Adrenal gland (tissue), 12 donors: ENCODE results near the gene PNKP. TPM values are rescaled to one million over a fixed set of nuclear protein-coding genes. Genes with fewer than 3 reads are reported as not detected.
A peak's percentile ranks its signal among the peaks of the same experiment; 100 is the strongest.

Source experiments
- DNase-seq, 7 donors: peaks; one replicate each; pipeline ENCODE4 v3.0.0-alpha.2; 2019 to 2020
- H3K27ac ChIP-seq, 5 donors: fragments of 200-600 bp; sonication (generic) in 4 of 5; 1 replicate in 3 of 5; 2 replicates in 2 of 5; pipeline versions ENCODE4 v1.5.1 to v1.8.0; 2016 to 2020; ENCODE audit warnings: mild to moderate bottlenecking in 1 of 5
- H3K27me3 ChIP-seq: fragments of 200-600 bp; 2 replicates; pipeline ENCODE4 v1.8.0; 2021
- H3K36me3 ChIP-seq, 2 donors: fragments of 200-600 bp; replicated peaks in 1 of 2; 1 replicate in 1 of 2; 2 replicates in 1 of 2; pipeline versions ENCODE4 v1.5.1 to v1.8.0; 2018 to 2022
- H3K4me1 ChIP-seq, 2 donors: fragments of 200-600 bp; replicated peaks in 1 of 2; 1 replicate in 1 of 2; 2 replicates in 1 of 2; pipeline versions ENCODE4 v1.5.1 to v1.8.0; 2018 to 2021
- H3K4me3 ChIP-seq, 4 donors: fragments of 200-600 bp; sonication (generic) in 3 of 4; one replicate each; pipeline ENCODE4 v1.5.1; 2016 to 2018
- H3K9me3 ChIP-seq, 3 donors: fragments of 200-600 bp; sonication (generic) in 1 of 3; replicated peaks in 1 of 3; 1 replicate in 2 of 3; 2 replicates in 1 of 3; pipeline versions ENCODE4 v1.5.1 to v1.8.0; 2016 to 2021
- POLR2A ChIP-seq, 2 donors: fragments of 450-650 bp; IDR thresholded peaks; one replicate each; pipeline ENCODE4 v1.6.1; 2017; ENCODE audit warnings: antibody characterized with exemption in 2 of 2, mild to moderate bottlenecking in 2 of 2, moderate library complexity in 1 of 2
- WGBS, 4 donors: extraction: QIAGEN DNeasy Blood & Tissue Kit in 2 of 4; methylation state at CpG; one replicate each; pipeline versions ENCODE4 v1.1.5 to v1.1.7; 2013 to 2017; 5-methylcytosine and 5-hydroxymethylcytosine counted together
- intact Hi-C, 2 donors: fragments of 100-400 bp; cut with DNase I; formaldehyde crosslinking; loops; one replicate each; pipeline versions ENCODE4 v1.14.1 to v1.15.0; 2022 to 2023
- polyA plus RNA-seq, 3 donors: library from polyadenylated mRNA; stranded (reverse); fragments of 200-250 nt in 2 of 3; fragments of 350-450 nt in 1 of 3; fragmentation: Illumina TruSeq in 1 of 3; extraction: RNeasy Lipid Tissue Mini Kit (QIAGEN cat#74804) in 1 of 3; gene quantifications; one replicate each; pipeline ENCODE4 v1.2.3, GENCODE V29; 2013 to 2014
- total RNA-seq, 9 donors: library from RNA; depleted of rRNA in 4 of 9; stranded (reverse); fragments of >200 nt in 4 of 9; fragments of 120-200 nt in 1 of 9; fragmentation: NEBNext Ultra II Directional in 1 of 9; extraction: Animal tissue kit (Norgen Biotek cat#: 25700) in 1 of 9; gene quantifications; one replicate each; pipeline versions ENCODE4 v1.1.0 to v1.2.4, GENCODE V29; 2013 to 2023
- TF ChIP-seq, protein P1 (sequence below), 6 experiments: fragments of 450-650 bp in 4 of 6; fragments of 200-600 bp in 2 of 6; sonication (generic) in 1 of 6; IDR thresholded peaks; 1 replicate in 5 of 6; 2 replicates in 1 of 6; pipeline versions ENCODE4 v1.5.1 to v1.8.0; 2016 to 2021; ENCODE audit warnings: antibody characterized with exemption in 6 of 6, mild to moderate bottlenecking in 2 of 6, moderate library complexity in 1 of 6
- donor health status: healthy with polysubstance abuse.
- donor health status: Bipolar disorder and iron deficiency.
- donor health status: DM: yes; HTN: yes; CAD: no.
- donor health status: DM: no; HTN: no; CAD: no.
- donor health status: DM: no; HTN: no; CAD: no.
- donor health status: DM: yes; HTN: yes; CAD: no.

The PNKP gene
- total and polyA plus RNA-seq, 12 donors, result 40.7 to 344 (median 100) TPM

DNA sequence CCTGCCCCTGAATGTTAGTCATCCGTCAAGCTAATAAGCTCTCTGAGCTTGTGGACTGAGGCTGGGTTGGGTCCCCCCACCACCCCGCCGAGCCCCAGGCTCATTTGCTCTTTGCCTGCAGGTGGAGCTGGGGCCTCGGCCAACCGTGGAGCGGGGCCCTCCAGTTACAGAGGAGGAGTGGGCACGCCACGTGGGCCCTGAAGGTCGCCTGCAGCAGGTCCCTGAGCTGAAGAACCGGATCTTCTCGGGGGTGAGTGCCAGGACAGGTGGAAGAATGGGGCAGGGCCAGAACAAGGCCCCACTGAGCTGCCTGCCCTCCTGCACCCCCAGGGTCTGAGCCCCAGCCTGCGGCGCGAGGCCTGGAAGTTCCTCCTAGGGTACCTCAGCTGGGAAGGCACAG, 15.3 kb upstream of the PNKP start:
- DNase-seq, result peak in 2 of 7 donors; percentile 10 to 14
- TF ChIP-seq POLR2A (IDR thresholded peaks at IDR 0.05), result no peak
- TF ChIP-seq, protein P1, sequence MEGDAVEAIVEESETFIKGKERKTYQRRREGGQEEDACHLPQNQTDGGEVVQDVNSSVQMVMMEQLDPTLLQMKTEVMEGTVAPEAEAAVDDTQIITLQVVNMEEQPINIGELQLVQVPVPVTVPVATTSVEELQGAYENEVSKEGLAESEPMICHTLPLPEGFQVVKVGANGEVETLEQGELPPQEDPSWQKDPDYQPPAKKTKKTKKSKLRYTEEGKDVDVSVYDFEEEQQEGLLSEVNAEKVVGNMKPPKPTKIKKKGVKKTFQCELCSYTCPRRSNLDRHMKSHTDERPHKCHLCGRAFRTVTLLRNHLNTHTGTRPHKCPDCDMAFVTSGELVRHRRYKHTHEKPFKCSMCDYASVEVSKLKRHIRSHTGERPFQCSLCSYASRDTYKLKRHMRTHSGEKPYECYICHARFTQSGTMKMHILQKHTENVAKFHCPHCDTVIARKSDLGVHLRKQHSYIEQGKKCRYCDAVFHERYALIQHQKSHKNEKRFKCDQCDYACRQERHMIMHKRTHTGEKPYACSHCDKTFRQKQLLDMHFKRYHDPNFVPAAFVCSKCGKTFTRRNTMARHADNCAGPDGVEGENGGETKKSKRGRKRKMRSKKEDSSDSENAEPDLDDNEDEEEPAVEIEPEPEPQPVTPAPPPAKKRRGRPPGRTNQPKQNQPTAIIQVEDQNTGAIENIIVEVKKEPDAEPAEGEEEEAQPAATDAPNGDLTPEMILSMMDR (IDR thresholded peaks at IDR 0.05), result no peak
- Histone ChIP-seq H3K27ac (no peak overlapping the region), H3K4me3 (no peak overlapping the region), H3K36me3 (peaks cover 0 to 78% of the 10 kb centered on the region in 2 donors), H3K9me3 (no peaks in the 10 kb centered on the region), H3K4me1 (peaks cover 8 to 9% of the 10 kb centered on the region in 2 donors), H3K27me3 (no peaks in the 10 kb centered on the region)
- WGBS, 4 donors, result 90 to 99% (median 96%) methylated on average over 5 to 14 of the region's 14 CpGs
- intact Hi-C loops, result no loop called here

- peak in 4 of 7 donors; percentile 8 to 54 (median 24) for DNase-seq
- Histone ChIP-seq H3K9me3 (no peaks in the 10 kb centered on the region), H3K36me3 (peaks cover 0 to 78% of the 10 kb centered on the region in 2 donors), H3K27ac (no peak overlapping the region), H3K4me1 (peaks cover 8 to 9% of the 10 kb centered on the region in 2 donors), H3K27me3 (no peaks in the 10 kb centered on the region), H3K4me3 (no peak overlapping the region)
- intact Hi-C loops, result no loop called here
- TF ChIP-seq, protein P1 (IDR thresholded peaks at IDR 0.05), result no peak
- no peak for TF ChIP-seq POLR2A (IDR thresholded peaks at IDR 0.05)
- WGBS, 4 donors, result 83 to 89% (median 87%) methylated on average over 30 to 31 of the region's 31 CpGs
These were observed 14.5 kb upstream of the PNKP start for GRCh38 chr19:49881672-49882394.

DNA sequence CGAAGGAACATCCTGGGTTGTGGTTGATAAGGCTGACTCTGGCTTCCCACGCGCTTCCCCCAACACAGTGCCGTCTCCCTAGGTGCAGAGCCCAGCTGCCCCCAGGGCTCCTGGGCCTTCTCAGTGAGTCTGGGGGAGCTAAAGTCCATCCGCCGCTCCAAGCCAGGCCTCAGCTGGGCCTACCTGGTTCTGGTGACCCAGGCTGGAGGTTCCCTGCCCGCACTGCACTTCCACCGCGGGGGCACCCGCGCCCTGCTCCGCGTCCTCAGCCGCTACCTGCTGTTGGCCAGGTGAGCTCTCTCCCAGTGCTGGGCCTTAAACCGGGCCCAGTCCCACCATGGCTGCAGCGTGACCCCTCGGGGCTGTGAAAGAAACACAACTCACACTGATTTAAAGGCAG, 13.8 kb upstream of the PNKP start:
- Histone ChIP-seq H3K4me3 (no peak overlapping the region), H3K36me3 (peaks cover 0 to 72% of the 10 kb centered on the region in 2 donors), H3K27me3 (no peaks in the 10 kb centered on the region), H3K4me1 (peaks cover 8 to 9% of the 10 kb centered on the region in 2 donors), H3K27ac (no peak overlapping the region), H3K9me3 (no peaks in the 10 kb centered on the region)
- TF ChIP-seq, protein P1 (IDR thresholded peaks at IDR 0.05), result no peak
- TF ChIP-seq POLR2A (IDR thresholded peaks at IDR 0.05), result no peak
- peak in 3 of 7 donors; percentile 8 to 26 (median 15) for DNase-seq
- intact Hi-C loops, result no loop called here
- 94 to 97% (median 95%) methylated on average over 8 to 17 of the region's 17 CpGs for WGBS, 4 donors

- Histone ChIP-seq H3K4me3 (no peak overlapping the region), H3K9me3 (no peaks in the 10 kb centered on the region), H3K27ac (no peak overlapping the region), H3K36me3 (peaks cover 0 to 65% of the 10 kb centered on the region in 2 donors), H3K4me1 (peaks cover 11 to 15% of the 10 kb centered on the region in 2 donors), H3K27me3 (no peaks in the 10 kb centered on the region)
- intact Hi-C loops, result no loop called here
- DNase-seq, result peak in 5 of 7 donors; percentile 9 to 55 (median 26)
- 86 to 92% (median 88%) methylated on average over 4 to 10 of the region's 10 CpGs for WGBS, 4 donors
- TF ChIP-seq POLR2A (IDR thresholded peaks at IDR 0.05), result no peak
- TF ChIP-seq, protein P1 (IDR thresholded peaks at IDR 0.05), result no peak
These were observed 12.9 kb upstream of the PNKP start for GRCh38 chr19:49880162-49880869.
